ENCODE measurements around the gene NUDT14.

DNA sequence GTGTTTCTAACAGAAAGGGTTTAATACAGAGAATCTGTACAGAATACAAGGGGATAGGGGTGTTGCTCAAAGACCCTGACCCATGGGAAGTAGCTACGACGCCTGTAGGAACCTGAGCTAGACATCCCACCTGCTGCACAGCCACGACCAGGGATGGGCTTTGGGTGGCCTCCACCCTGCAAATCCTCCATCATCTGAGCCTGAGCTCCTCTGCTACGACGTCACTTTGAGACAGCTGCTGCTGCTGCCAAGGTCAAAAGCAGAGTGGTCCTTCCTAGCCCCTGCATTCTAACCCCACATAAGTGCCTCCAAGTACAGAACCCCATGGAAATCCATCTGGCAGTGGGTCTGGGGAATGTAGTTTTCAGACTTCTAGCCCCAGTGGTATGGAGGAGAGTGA, 56.3 kb downstream of the NUDT14 start:
- TF ChIP-seq, protein P1, sequence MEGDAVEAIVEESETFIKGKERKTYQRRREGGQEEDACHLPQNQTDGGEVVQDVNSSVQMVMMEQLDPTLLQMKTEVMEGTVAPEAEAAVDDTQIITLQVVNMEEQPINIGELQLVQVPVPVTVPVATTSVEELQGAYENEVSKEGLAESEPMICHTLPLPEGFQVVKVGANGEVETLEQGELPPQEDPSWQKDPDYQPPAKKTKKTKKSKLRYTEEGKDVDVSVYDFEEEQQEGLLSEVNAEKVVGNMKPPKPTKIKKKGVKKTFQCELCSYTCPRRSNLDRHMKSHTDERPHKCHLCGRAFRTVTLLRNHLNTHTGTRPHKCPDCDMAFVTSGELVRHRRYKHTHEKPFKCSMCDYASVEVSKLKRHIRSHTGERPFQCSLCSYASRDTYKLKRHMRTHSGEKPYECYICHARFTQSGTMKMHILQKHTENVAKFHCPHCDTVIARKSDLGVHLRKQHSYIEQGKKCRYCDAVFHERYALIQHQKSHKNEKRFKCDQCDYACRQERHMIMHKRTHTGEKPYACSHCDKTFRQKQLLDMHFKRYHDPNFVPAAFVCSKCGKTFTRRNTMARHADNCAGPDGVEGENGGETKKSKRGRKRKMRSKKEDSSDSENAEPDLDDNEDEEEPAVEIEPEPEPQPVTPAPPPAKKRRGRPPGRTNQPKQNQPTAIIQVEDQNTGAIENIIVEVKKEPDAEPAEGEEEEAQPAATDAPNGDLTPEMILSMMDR (IDR thresholded peaks at IDR 0.05), result no peak
- TF ChIP-seq POLR2A (IDR thresholded peaks at IDR 0.05), result no peak

Data from lower leg skin (tissue), 3 donors.